H1 (cell line): ENCODE measurements around the gene PLXNA3. TPM values are rescaled to one million over a fixed set of nuclear protein-coding genes. Genes with fewer than 3 reads are reported as not detected.

Experiments
- CTCF ChIA-PET: fragments of 300-600 bp; sonication (Branson Sonifier 250); formaldehyde crosslinking; loops from one replicate; lab custom pipeline; 2021; ENCODE audit not compliant: partially characterized antibody; lab: Charles Lee
- POLR2A ChIA-PET: fragments of 300-600 bp; sonication (Branson Sonifier 250); formaldehyde crosslinking; loops from one replicate; lab custom pipeline; 2021; ENCODE audit warnings: inconsistent platforms; ENCODE audit not compliant: partially characterized antibody; lab: Charles Lee
- DNase-seq, 2 experiments: peaks; one replicate each; pipeline versions ENCODE4 v3.0.0 to v3.0.0-alpha.2; 2010 to 2022; ENCODE audit warnings: low spot score in 2 of 2, low read depth in 1 of 2, mixed read lengths in 1 of 2
- FAIRE-seq: peaks from 2 replicates; lab custom pipeline; 2011; peaks lifted over from hg19 to GRCh38; lab: Jason Lieb, UNC
- H2AFZ ChIP-seq: 2 replicates; pipeline ENCODE4 v1.8.1; 2012; ENCODE audit warnings: low read length, inconsistent platforms
- H2AK5ac ChIP-seq: 2 replicates; pipeline ENCODE4 v1.6.1; 2013; ENCODE audit warnings: low read depth, low read length
- H2BK120ac ChIP-seq: replicated peaks from 2 replicates; pipeline ENCODE3; 2013; ENCODE audit warnings: low read depth, low read length, inconsistent platforms
- H2BK12ac ChIP-seq: 2 replicates; pipeline ENCODE4 v1.6.1; 2013; ENCODE audit warnings: low read depth, low read length
- H2BK15ac ChIP-seq: 2 replicates; pipeline ENCODE4 v1.6.1; 2013; ENCODE audit warnings: low read length
- H2BK20ac ChIP-seq: 2 replicates; pipeline ENCODE4 v1.6.1; 2013; ENCODE audit warnings: low read length
- H2BK5ac ChIP-seq: 2 replicates; pipeline ENCODE4 v1.6.1; 2013; ENCODE audit warnings: low read depth, low read length
- H3K14ac ChIP-seq: 2 replicates; pipeline ENCODE4 v1.6.1; 2013; ENCODE audit warnings: inconsistent platforms; ENCODE audit not compliant: insufficient read length
- H3K18ac ChIP-seq: 2 replicates; pipeline ENCODE4 v1.6.1; 2013; ENCODE audit warnings: low read length; ENCODE audit errors: extremely low read depth
- H3K23ac ChIP-seq: 2 replicates; pipeline ENCODE4 v1.6.1; 2013; ENCODE audit warnings: inconsistent platforms; ENCODE audit not compliant: insufficient read length
- H3K23me2 ChIP-seq: 2 replicates; pipeline ENCODE4 v1.6.1; 2013; ENCODE audit warnings: low read depth, low read length
- H3K27ac ChIP-seq: 2 replicates; pipeline ENCODE4 v1.6.1; 2011; ENCODE audit warnings: low read depth, low read length, inconsistent platforms
- H3K27me3 ChIP-seq, 4 experiments: replicated peaks in 1 of 4; 1 replicate in 1 of 4; 2 replicates in 3 of 4; pipeline versions ENCODE4 v1.6.1 to v1.8.1; 2011 to 2013; ENCODE audit warnings: low read length in 3 of 4, mild to moderate bottlenecking in 3 of 4, inconsistent platforms in 2 of 4, mixed read lengths in 2 of 4, moderate library complexity in 1 of 4; ENCODE audit not compliant: control insufficient read depth in 3 of 4, insufficient read depth in 3 of 4; ENCODE audit errors: extremely low read depth in 1 of 4
- H3K36me3 ChIP-seq, 4 experiments: 2 replicates each; pipeline versions ENCODE4 v1.6.1 to v1.8.1; 2011 to 2013; ENCODE audit warnings: mild to moderate bottlenecking in 4 of 4, low read length in 3 of 4, moderate library complexity in 2 of 4, control low read depth in 1 of 4, inconsistent platforms in 1 of 4; ENCODE audit not compliant: insufficient read depth in 4 of 4, control insufficient read depth in 2 of 4
- H3K4ac ChIP-seq: replicated peaks from 2 replicates; pipeline ENCODE3; 2013; ENCODE audit warnings: low read length, low read depth, mixed read lengths, inconsistent platforms; ENCODE audit not compliant: insufficient read length
- H3K4me1 ChIP-seq, 4 experiments: replicated peaks in 1 of 4; 1 replicate in 1 of 4; 2 replicates in 3 of 4; pipeline versions ENCODE4 v1.6.1 to v1.8.1; 2011 to 2013; ENCODE audit warnings: low read length in 3 of 4, inconsistent platforms in 2 of 4, mixed read lengths in 1 of 4; ENCODE audit not compliant: insufficient read depth in 4 of 4, control insufficient read depth in 3 of 4
- H3K4me2 ChIP-seq, 2 experiments: 2 replicates each; pipeline versions ENCODE4 v1.6.1 to v1.8.1; 2011 to 2013; ENCODE audit warnings: low read depth in 2 of 2, low read length in 2 of 2, control low read depth in 1 of 2, inconsistent platforms in 1 of 2, mild to moderate bottlenecking in 1 of 2; ENCODE audit not compliant: insufficient read depth in 1 of 2
- H3K4me3 ChIP-seq, 4 experiments: fragments of 200-600, 300-600 bp in 1 of 4; sonication (generic), shearing (Covaris generic), sonication (Bioruptor Twin) in 1 of 4; 2 replicates each; pipeline versions ENCODE4 v1.5.1 to v1.8.1; 2011 to 2016; ENCODE audit warnings: low read length in 4 of 4, low read depth in 3 of 4, control low read depth in 2 of 4, inconsistent platforms in 2 of 4, mild to moderate bottlenecking in 2 of 4, mixed read lengths in 1 of 4, moderate library complexity in 1 of 4; ENCODE audit not compliant: insufficient read depth in 2 of 4; ENCODE audit errors: extremely low read depth in 1 of 4
- H3K56ac ChIP-seq: replicated peaks from 2 replicates; pipeline ENCODE3; 2013; ENCODE audit warnings: low read depth, mild to moderate bottlenecking, mixed read lengths, low read length, inconsistent platforms; ENCODE audit not compliant: insufficient read length
- H3K79me1 ChIP-seq: 2 replicates; pipeline ENCODE4 v1.6.1; 2013; ENCODE audit warnings: low read depth, low read length, control low read depth
- H3K79me2 ChIP-seq, 2 experiments: 2 replicates each; pipeline versions ENCODE4 v1.6.1 to v1.8.1; 2012 to 2013; ENCODE audit warnings: low read length in 2 of 2, mild to moderate bottlenecking in 2 of 2, inconsistent platforms in 1 of 2; ENCODE audit not compliant: insufficient read depth in 2 of 2, control insufficient read depth in 1 of 2
- H3K9ac ChIP-seq, 4 experiments: replicated peaks in 1 of 4; 1 replicate in 1 of 4; 2 replicates in 3 of 4; pipeline versions ENCODE4 v1.6.1 to v1.8.1; 2011 to 2013; ENCODE audit warnings: low read depth in 3 of 4, low read length in 3 of 4, control low read depth in 2 of 4, mild to moderate bottlenecking in 2 of 4, moderate library complexity in 2 of 4, inconsistent platforms in 1 of 4; ENCODE audit errors: extremely low read depth in 1 of 4
- H3K9me3 ChIP-seq, 2 experiments: 2 replicates each; pipeline versions ENCODE4 v1.6.1 to v1.8.1; 2012 to 2013; ENCODE audit warnings: mild to moderate bottlenecking in 2 of 2, moderate library complexity in 2 of 2, control low read depth in 1 of 2, inconsistent platforms in 1 of 2, low read depth in 1 of 2, low read length in 1 of 2, mixed read lengths in 1 of 2; ENCODE audit not compliant: insufficient read depth in 2 of 2
- H4K20me1 ChIP-seq, 2 experiments: replicated peaks in 1 of 2; 2 replicates each; pipeline versions ENCODE3 to v1.8.1; 2011 to 2013; ENCODE audit warnings: inconsistent platforms in 2 of 2, low read length in 2 of 2, mild to moderate bottlenecking in 1 of 2; ENCODE audit not compliant: insufficient read depth in 2 of 2, control insufficient read depth in 1 of 2
- H4K5ac ChIP-seq: 2 replicates; pipeline ENCODE4 v1.6.1; 2013; ENCODE audit warnings: low read length, low read depth, mixed read lengths, inconsistent platforms; ENCODE audit not compliant: insufficient read length
- H4K8ac ChIP-seq: 2 replicates; pipeline ENCODE4 v1.8.0; 2013; ENCODE audit warnings: mild to moderate bottlenecking, moderate library complexity, low read length, inconsistent platforms; ENCODE audit not compliant: insufficient read depth; ENCODE audit errors: extremely low read depth
- H4K91ac ChIP-seq: replicated peaks from 2 replicates; pipeline ENCODE3; 2013; ENCODE audit warnings: low read length, mixed read lengths, inconsistent platforms; ENCODE audit not compliant: insufficient read length
- BACH1 ChIP-seq: IDR thresholded peaks from 2 replicates; pipeline ENCODE4 v1.6.1; 2012; ENCODE audit warnings: low read length, improper control_type of control experiment
- BCL11A ChIP-seq, 2 experiments: IDR thresholded peaks; one replicate each; pipeline ENCODE4 v1.6.1; 2011; ENCODE audit warnings: low read depth in 2 of 2, low read length in 2 of 2, mild to moderate bottlenecking in 2 of 2
- CBX5 ChIP-seq: fragments of 300-800, 300-1000 bp; sonication (generic); IDR thresholded peaks from 2 replicates; pipeline ENCODE4 v1.7.1; 2016; ENCODE audit warnings: antibody characterized with exemption, low read length, low read depth
- FOSL1 ChIP-seq: IDR thresholded peaks from 2 replicates; pipeline ENCODE4 v1.6.1; 2011; ENCODE audit warnings: mild to moderate bottlenecking, low read depth, low read length, moderate library complexity; ENCODE audit not compliant: insufficient read depth
- GTF2F1 ChIP-seq: IDR thresholded peaks from 2 replicates; pipeline ENCODE4 v1.6.1; 2012; ENCODE audit warnings: low read depth, low read length, improper control_type of control experiment, borderline replicate concordance
- RXRA ChIP-seq: IDR thresholded peaks from 2 replicates; pipeline ENCODE4 v1.6.1; 2011; ENCODE audit warnings: low read depth, mild to moderate bottlenecking, low read length, moderate library complexity; ENCODE audit not compliant: insufficient read depth
- SP2 ChIP-seq: IDR thresholded peaks from 2 replicates; pipeline ENCODE4 v1.6.1; 2012; ENCODE audit warnings: mild to moderate bottlenecking, low read length, inconsistent platforms
- SP4 ChIP-seq: IDR thresholded peaks from 2 replicates; pipeline ENCODE4 v1.6.1; 2012; ENCODE audit warnings: low read length, inconsistent platforms
- TAF7 ChIP-seq: optimal IDR thresholded peaks from 2 replicates; pipeline ENCODE3; 2011; ENCODE audit warnings: low read depth, mild to moderate bottlenecking, inconsistent platforms, low read length, moderate library complexity, borderline replicate concordance
- YY1 ChIP-seq: IDR thresholded peaks from 2 replicates; pipeline ENCODE4 v1.6.1; 2011; ENCODE audit warnings: low read depth, mild to moderate bottlenecking, low read length
- WGBS, 2 experiments: shearing (Covaris generic) in 1 of 2; methylation state at CpG; one replicate each; pipeline versions ENCODE4 v1.1.6 to v1.1.7; 2013 to 2015; ENCODE audit warnings: low lambda C conversion rate in 2 of 2, mixed read lengths in 2 of 2, inconsistent platforms in 1 of 2, low coverage in 1 of 2, missing lambda C conversion rate in 1 of 2; ENCODE audit not compliant: insufficient replicate concordance in 2 of 2, insufficient coverage in 1 of 2, insufficient read length in 1 of 2; ENCODE audit errors: extremely low coverage in 1 of 2, missing lambda C conversion rate in 1 of 2; 5-methylcytosine and 5-hydroxymethylcytosine counted together
- polyA plus RNA-seq, 7 experiments: library from polyadenylated mRNA; depleted of rRNA in 3 of 7; stranded (reverse) in 5 of 7; unstranded in 2 of 7; fragments of >200 nt in 5 of 7; fragments of 200-250 nt in 2 of 7; gene quantifications; 1 replicate in 5 of 7; 2 replicates in 1 of 7; 4 replicates in 1 of 7; pipeline versions ENCODE4 v1.2.1 to v1.2.3, GENCODE V29; 2011 to 2013; ENCODE audit warnings: missing spikeins in 2 of 7, mixed read lengths in 2 of 7
- total RNA-seq: library from RNA; stranded (reverse); fragmentation: NEBNext Ultra II Directional; extraction: Animal tissue kit (Norgen Biotek cat#: 25700); gene quantifications from 2 replicates; pipeline ENCODE4 v1.2.1, GENCODE V29; 2021

Gene PLXNA3
- total and polyA plus RNA-seq, 2 of the 8 experiments (the other 6 are each of a cell fraction or from before 2014, with no cell fraction given), result 10.7 to 18.2 TPM

DNA sequence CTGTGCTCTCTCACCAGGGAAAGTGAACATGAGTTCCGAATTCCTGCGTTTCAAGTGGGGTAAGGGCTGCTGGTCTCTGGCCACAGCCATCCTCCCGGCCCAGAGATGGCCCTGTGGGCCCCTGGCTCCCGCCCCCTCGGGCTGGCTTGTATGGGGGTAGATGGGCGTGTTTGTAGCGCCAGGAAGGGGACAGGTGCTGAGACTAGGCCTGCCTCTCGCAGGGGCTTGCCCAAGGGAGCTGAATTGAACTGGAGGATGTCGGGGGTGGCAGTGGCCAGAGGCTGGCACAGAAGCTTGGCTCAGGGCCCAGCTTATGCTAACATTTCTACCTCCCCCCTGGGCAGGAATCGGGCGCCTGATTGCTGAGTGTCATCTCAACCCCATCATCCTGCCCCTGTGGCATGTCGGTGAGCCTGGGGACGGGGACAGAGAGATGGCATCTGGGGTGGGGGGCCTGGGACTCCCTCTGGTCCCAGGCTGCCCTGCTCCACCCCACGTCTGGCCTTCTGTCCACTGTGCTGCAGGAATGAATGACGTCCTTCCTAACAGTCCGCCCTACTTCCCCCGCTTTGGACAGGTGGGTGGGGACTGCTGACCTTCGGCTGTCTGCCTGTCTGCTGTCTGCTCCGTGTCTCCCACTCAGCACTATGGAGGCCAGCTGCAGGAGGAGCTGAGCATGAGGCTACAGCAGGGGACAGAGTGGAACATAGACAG is 38.2 kb upstream of the PLXNA3 start:
- Histone ChIP-seq H3K23me2 (no peaks in the 10 kb centered on the region), H3K23ac (no peak overlapping the region), H2BK120ac (no peak overlapping the region), H3K4me1 (no peaks in the 10 kb centered on the region), H3K9me3 (no peaks in the 10 kb centered on the region), H3K27ac (no peak overlapping the region), H3K18ac (no peak overlapping the region), H3K4me2 (no peak overlapping the region), H4K20me1 (no peaks in the 10 kb centered on the region), H4K8ac (no peak overlapping the region; the same call in 1 of the 2 replicates), H2BK12ac (no peak overlapping the region), H2BK5ac (no peak overlapping the region), H3K14ac (no peak overlapping the region), H3K9ac (no peak overlapping the region), H2BK15ac (no peak overlapping the region), H3K79me2 (no peaks in the 10 kb centered on the region), H2AFZ (no peak overlapping the region), H3K56ac (no peak overlapping the region), H4K91ac (no peak overlapping the region), H4K5ac (no peak overlapping the region), H2AK5ac (no peak overlapping the region), H3K27me3 (no peaks in the 10 kb centered on the region), H3K79me1 (no peaks in the 10 kb centered on the region), H3K4me3 (no peak overlapping the region), H2BK20ac (no peak overlapping the region), H3K4ac (no peak overlapping the region), H3K36me3 (0 out of 8 replicates have a peak, but pooled peaks cover 0 to 3% (median 0%) of the 10 kb centered on the region in 4 experiments)
- CTCF ChIA-PET, result no interaction called here
- FAIRE-seq, result no peak
- no peak for DNase-seq
- 97% methylated on average over 9 of the region's 19 CpGs; no CpG with 5 or more reads in 1 of the 2 experiments for WGBS, 2 experiments
- POLR2A ChIA-PET, result interaction anchor here (1.2 to 8.7 kb wide), 2 partner anchors 13 to 20 kb away, joined by 3 to 76 read pairs; partner anchors contain the start of gene RPL10
- TF ChIP-seq RXRA (no peak), BCL11A (IDR thresholded peaks at IDR 0.05; ENCODE audit: low read depth in 2 of 2, low read length in 2 of 2) (no peak), FOSL1 (no peak), BACH1 (no peak), SP2 (no peak), CBX5 (no peak), SP4 (no peak), YY1 (no peak), GTF2F1 (no peak), TAF7 (no peak)
